SK-N-MC (cell line): ENCODE results near the gene POLR3E.

ENCODE experiments used
- EZH2 ChIP-seq: fragments of 200-600 bp; sonication (generic); IDR thresholded peaks from one replicate; pipeline ENCODE4 v1.6.1; 2017; ENCODE audit warnings: antibody characterized with exemption
- POLR2AphosphoS5 ChIP-seq: IDR thresholded peaks from 2 replicates; pipeline ENCODE4 v1.6.1; 2012; ENCODE audit warnings: mild to moderate bottlenecking, low read depth, low read length, borderline replicate concordance

DNA sequence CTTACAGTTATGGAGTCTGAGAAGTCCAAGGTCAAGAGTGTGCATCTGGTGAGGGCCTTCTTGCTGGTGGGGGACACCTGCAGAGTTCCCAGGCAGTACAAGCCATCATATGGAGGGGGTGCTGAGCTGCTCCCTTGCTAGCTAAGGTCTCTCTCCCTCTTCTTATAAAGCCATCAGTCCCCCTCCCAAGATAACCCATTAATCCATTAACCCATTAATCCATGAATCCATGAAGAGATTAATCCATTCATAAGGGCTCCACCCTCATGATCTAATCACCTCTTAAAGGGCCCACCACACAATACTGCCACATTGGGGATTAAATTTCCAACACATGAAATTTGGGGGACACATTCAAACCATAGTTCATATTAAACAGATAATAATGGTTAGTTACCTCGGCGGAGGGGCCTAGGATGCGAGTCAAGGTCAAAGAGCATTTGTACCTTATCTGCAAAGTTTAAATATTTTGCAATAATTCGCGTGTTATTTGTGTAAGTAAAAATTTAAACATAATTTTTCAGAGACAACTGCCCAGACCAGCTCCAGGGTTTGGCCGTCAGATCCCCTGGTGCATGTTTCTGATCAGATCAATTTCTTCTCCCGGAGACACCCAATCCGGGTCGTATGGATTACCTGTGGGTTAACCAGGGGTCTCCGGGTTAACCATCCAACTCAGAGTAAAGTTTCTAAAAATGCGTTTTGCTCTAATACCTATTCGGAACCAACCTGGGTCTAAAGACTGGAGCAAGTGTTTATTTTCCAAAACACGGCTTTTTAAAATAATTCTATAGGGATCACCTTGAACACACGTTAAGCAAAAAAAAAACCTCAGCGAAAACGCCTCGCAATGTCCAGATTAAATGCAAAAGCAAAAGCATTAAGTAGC lies 740 bp upstream of the POLR3E start:
- TF ChIP-seq EZH2 (no peak), POLR2AphosphoS5 (no peak)
